T follicular helper cell (primary cell): Measurements from ENCODE around the gene DNM1.
"Not testable (repeated sequence)": the region's sequence is repeated elsewhere in the genome, so short reads cannot be mapped to it uniquely, and the experiment has no call there.

Experiments used
- DNase-seq: peaks from one replicate; pipeline ENCODE4 v3.0.0-alpha.2; 2020; ENCODE audit warnings: low read depth

DNM1 gene

GRCh38 chr9:128178806-128179431 is 24.3 kb upstream of the DNM1 start:
- DNase-seq: no peak

GRCh38 chr9:128180001-128180400 is 23.2 kb upstream of the DNM1 start:
- no peak for DNase-seq

GRCh38 chr9:128180447-128180846 is 22.7 kb upstream of the DNM1 start:
- no peak for DNase-seq

GRCh38 chr9:128181480-128181879 is 21.7 kb upstream of the DNM1 start:
- DNase-seq: not testable (repeated sequence)

GRCh38 chr9:128182893-128183588 is 20.1 kb upstream of the DNM1 start:
- no peak for DNase-seq

GRCh38 chr9:128185979-128186965 is 16.9 kb upstream of the DNM1 start:
- DNase-seq: no peak

- no peak for DNase-seq
Observed at GRCh38 chr9:128187361-128187760, 15.8 kb upstream of the DNM1 start.

- DNase-seq: no peak
Observed at GRCh38 chr9:128188209-128188608, 15.0 kb upstream of the DNM1 start.

- no peak for DNase-seq
Observed at GRCh38 chr9:128190013-128190412, 13.2 kb upstream of the DNM1 start.

- no peak for DNase-seq
Observed at GRCh38 chr9:128190516-128191405, 12.4 kb upstream of the DNM1 start.

GRCh38 chr9:128191406-128192046 is 11.7 kb upstream of the DNM1 start, which contains the start of gene CIZ1:
CIZ1 (minus strand) TSS chr9:128191572; CDS start chr9:128190857, 715 bp downstream.
- DNase-seq: peak; percentile 50

GRCh38 chr9:128192601-128193371 is 10.4 kb upstream of the DNM1 start:
- DNase-seq: peak; percentile 29

- DNase-seq: no peak
Observed at GRCh38 chr9:128193469-128194096, 9.6 kb upstream of the DNM1 start.

- no peak for DNase-seq
Observed at GRCh38 chr9:128201441-128202369, 1.5 kb upstream of the DNM1 start.

- no peak for DNase-seq
Observed at GRCh38 chr9:128202648-128203023, 543 bp upstream of the DNM1 start.

GRCh38 chr9:128203707-128204551 is 750 bp downstream of the DNM1 start:
- no peak for DNase-seq

- DNase-seq: no peak
Observed at GRCh38 chr9:128204858-128205257, 1.7 kb downstream of the DNM1 start.
